HG02571 (cell line): ENCODE measurements around the gene HIF1A.

Experiments used
- ATAC-seq: cut with Tn5 transposase; IDR thresholded peaks from one replicate; pipeline ENCODE4 v1.9.1; 2021; ENCODE audit warnings: mild to moderate bottlenecking, moderate library complexity; ENCODE audit not compliant: unreplicated experiment

The HIF1A gene

DNA sequence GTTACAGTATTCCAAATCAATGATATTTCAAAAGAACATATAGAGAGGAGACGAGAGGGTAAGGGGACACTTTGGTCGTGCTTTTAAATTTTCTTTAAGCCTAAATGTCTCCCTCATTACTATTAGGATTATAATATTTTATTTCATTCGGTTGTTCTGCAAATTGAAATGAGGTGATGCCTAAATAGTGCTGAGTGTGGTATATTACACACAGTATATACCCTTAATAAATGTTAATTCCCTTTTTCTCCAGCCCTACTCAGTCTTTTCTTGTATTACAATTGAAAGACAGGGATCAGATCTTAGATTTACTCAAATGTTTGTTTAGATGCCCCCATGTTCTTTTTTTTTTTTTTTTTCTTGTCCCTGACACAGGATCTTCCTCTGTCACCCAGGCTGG lies 74.6 kb downstream of the HIF1A start:
- ATAC-seq: no peak

DNA sequence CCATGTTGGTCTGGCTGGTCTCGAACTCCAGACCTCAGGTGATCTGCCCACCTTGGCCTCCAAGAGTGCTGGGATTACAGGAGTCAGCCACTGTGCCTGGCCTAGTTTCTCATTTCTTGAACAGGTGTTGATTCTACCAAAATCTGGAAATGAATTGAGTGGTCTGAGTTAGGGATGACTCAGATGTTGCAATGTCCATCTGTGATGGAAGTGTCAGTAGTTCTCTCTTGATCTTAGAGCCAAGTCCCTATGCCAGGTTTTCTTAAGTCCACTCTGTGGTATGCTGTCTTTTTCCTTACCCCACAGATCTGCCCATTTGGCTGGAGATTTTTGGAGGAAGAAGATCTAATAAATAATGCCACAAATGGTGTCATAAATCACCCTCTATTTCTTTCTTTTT lies 79.5 kb downstream of the HIF1A start:
- no peak for ATAC-seq

DNA sequence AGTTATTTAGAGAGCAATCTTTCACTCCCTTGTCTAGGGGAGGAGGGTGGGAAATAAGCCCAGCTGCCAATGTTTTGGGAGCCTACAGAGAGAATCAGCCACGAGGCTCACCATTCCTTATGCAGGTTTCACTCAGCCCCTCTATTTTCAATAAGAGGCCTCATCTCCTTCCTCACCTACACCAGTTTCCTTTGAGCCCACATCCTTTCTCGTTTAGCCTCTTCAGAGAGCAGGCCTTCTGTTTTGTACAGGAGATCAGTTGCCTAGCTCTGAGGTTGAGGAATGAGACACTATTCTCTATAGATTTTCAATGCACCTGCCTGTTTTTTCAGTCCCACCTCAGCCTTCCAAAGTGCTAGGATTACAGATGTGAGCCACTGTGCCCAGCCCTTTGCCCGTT lies 84.8 kb downstream of the HIF1A start:
- ATAC-seq: no peak

DNA sequence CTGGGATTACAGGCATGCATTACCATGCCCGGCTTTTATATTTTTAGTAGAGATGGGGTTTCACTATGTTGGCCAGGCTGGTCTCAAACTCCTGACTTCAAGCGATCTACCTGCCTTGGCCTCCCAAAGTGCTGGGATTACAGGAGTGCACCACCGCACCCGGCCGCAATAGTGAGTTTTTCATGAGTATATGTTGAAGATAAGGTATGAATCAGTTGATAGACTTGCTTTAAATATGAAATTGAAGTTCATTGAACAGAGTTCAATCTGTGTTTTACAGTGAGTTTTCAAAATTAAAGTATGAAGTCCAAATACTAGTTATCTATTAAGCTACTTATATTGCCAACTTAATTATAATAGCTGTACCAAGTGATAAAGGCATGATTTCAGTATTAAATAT lies 102.0 kb downstream of the HIF1A start:
- no peak for ATAC-seq
